NCI-H1417 (cell line): ENCODE data around the gene GTSE1.

Experiments used
- DNase-seq, 3 experiments: peaks; one replicate each; lab custom pipeline; 2025; lab: John Stamatoyannopoulos, UW

GTSE1 gene

DNA sequence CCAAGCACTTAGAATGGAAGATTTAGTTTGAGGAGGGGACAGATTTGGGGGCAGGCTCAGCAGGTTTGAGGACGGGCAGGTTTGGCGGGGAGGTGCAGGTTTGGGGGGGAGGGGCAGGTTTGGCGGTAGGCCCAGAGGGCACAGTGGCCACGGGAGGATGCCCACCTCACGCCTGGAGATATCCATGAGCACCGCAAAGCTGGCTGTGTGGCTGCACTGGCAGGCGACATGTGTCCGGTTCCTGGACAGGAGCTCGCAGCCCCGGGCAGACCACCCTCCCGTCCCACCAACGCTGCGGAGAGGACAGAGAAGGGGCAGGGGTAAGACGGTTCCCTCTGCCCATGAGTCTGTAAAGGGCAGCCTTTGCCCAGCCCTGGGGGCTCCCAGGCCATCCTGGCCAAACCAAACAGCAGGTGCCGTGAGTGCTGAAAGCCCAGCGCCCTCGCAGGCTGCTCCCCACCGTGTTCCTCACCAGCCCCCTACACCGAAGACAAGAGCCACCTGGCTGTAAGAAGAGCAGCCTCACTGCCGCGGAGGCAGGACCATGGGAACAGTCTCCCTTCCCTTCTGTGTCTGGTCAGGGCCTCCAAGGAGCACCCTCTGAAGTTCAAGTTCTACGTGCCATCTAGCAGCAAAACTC, 81.9 kb downstream of the GTSE1 start:
- DNase-seq, result no peak

GRCh38 chr22:46379066-46379930, 82.6 kb downstream of the GTSE1 start:
- no peak for DNase-seq

GRCh38 chr22:46380069-46380468, 83.4 kb downstream of the GTSE1 start:
- no peak for DNase-seq
